Measurements from ENCODE around the gene LARGE1.

Gene LARGE1

DNA sequence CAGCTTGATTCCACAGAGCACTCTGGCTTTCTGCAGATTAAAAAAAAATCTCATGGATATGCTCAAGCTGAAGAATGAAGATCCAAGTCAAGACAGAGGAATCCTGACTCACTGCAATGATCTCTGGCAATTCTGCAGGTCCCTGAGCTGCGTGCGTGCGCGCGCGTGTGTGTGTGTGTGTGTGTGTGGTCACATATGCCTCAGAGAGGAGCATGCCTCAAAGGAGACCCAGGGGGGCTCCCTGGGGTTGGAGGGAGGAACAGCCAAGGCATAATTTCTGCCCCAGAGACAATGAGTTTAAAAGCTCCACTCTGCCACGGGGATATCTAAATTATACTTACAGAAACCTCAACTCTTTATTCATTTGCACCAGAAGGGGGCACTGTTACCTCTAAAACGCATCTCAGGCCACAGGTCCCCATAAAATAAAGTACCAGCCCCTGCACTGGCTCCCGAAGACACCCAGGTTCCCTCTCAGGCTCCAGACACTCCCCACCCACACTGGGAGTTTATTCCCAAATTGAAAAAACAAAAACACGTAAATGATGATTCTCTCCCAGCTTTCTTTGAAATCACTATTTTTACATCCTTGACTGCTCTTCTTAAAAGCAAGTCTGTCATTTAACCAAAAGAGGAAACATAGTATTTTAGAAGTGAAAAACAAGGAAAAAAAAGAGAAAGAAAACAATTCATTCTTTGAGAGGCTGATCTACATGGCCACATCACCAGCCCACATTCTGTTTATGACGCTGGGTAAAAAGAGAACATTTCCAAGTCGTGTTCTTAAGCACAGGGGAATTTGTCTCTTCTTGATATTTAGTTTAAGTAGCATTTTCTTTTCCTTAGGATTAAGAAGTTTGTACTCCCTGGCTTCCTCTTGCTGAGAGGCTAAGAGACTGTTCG lies 401.0 kb downstream of the LARGE1 start:
- no peak for DNase-seq

DNA sequence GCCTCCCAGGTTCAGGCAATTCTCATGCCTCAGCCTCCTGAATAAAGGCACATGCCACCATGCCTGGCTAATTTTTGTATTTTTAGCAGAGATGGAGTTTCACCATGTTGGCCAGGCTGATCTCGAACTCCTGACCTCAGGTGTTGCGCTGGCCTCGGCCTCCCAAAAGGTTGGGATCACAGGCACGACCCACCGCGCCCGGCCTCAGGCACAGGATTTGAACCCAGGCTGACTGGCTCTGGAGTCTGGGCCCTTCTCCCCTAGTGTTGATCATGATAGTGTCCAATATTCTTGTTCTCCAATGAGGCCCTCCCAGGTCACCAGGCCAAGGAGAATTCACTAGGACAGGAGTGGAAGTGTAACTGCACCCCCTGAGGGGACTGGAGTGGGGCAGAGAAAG lies 401.9 kb downstream of the LARGE1 start:
- no peak for DNase-seq

DNA sequence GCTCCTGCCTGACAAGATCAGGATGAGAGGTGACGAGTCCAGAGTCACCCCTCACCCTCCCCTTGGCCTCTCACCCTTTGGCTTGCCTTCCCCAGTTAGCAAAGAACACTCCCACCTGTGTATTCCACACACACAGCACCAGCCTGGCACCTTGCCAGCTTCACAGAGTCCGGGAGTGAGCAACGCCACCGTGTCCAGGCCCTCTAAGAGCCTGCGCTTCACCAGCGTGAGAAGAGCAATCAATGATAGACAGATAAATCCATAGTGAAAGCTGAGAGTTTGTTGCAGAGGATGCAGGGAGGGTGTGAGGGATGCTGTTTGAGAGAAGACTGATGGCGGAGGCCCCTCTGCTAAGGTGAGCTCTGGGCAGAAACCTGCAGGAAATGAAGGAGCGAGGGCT lies 404.5 kb downstream of the LARGE1 start:
- no peak for DNase-seq

DNA sequence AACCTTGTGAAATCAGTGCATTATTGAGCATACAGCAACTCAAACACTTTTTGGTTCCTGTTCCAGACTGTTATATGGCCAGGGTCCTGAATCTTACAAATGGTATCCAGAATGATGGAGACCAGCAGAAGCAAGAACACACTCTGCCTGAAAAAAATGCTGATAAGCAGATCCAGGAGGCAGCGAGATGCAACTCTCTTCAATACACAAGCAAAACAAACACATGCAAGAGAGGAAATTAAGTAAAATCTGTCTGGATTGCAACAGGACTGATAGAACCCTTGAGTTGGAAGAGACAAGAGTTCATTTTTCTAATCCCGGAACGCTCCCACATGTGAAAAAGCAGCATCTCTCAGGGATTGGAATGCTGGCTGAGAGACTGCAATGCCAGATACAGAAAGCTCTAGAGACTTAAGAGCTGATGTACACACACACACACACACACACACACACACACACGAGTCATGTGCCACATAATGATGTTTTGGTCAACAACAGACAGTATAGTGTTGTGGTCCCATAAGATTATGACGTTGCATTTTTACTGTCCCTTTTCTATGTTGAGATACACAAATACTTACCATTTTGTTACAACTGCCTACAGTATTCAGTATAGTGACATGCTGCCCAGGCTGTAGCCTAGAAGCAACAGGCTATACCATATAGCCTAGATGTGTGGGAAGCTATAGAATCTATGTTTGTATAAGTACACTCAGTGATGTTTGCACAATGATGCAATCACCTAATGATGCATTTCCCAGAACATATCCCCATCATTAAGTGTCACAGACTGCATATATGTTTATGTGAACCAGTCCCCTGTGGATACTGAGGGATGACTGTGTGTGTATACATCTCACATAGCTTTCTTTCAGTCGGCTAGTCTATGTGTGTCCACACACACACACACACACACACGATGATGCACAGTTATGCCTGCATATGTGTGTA lies 406.6 kb downstream of the LARGE1 start:
- DNase-seq, result no peak

DNA sequence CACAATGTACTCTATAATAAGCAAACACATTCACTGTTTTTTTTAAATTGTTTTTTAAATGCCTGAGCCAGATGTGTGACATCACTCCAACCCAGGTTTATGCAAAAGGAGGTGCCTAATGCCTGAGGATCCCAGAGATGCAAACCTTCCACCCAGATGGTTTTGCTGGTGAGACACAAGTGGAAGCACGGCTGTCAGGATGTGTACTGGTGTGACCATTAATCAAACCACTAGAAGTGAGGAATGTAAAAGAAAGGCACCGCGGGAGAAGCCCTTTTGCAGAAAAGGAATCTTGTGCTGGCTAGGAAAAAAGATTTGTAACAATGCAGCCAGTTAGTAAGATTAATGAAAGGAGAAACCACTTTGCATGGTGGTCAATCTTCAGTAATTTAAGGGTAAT lies 407.4 kb downstream of the LARGE1 start:
- DNase-seq, result no peak

DNA sequence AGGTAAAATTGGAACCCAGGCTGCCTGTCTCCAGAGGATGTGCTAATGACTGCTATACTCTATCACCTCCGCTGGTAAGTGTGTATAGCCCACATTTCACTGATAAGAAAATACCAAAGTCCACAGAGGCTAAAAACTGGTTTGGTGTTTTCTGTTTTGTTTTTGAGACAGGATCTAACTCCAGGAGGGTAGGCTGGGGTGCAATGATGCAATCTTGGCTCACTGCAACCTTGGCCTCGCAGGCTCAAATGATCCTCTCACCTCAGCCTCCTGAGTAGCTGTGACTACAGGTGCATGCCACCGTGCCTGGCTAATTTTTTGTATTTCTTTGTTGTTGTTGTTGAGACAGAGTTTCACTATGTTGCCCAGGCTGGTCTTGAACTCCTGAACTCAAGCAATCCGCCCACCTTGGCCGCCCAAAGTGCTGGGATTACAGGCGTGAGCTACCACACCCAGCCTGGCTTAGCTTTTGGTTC lies 409.8 kb downstream of the LARGE1 start:
- no peak for DNase-seq

DNA sequence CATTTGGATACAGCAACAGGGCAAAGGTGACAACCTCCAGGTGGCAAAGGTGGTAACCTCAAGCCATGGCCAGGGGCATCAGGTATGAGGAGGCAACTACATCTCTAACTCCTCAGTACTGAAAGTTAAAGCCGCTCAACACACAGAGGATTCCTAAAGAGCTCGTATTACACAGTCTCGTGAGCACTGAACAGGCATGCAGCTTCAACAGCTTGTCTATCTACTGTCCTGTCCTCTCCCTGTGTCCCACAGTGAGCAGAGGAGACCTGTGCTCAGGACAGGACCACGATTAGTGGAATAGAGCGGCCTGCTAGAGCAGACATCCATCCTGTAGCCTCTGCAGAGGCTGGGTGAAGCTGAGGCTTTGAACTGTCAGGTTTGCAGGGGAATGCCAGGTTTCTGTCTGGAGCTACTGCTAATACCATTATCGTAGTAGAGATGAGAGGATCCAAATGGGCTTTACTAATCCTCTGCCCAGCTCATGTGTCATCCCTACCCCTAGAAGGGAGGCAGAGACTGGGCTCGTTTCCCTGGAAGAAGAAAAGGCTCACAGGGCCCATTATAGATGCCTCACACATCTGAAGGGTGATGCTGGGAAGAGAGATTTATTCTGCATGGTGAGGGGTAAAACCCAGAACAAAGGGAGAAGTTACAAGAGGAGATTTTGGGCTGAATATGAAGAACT lies 415.2 kb downstream of the LARGE1 start:
- DNase-seq, result no peak

DNA sequence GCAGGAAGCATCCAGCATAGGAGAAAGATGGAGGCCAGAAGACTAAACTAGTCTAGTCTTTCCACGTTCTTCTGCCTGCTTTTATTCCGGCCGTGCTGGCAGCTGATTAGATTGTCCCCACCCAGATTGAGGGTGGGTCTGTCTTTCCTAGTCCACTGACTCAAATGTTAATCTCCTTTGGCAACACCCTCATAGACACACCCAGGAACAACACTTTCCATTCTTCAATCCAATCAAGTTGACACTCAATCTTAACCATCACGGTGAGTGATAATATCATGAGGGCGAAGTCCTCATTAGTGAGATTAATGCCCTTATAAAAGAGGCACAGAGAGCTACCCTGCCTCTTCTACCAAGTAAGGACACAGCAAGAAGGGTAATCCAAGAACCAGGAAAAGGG lies 424.2 kb downstream of the LARGE1 start:
- DNase-seq, result no peak

DNA sequence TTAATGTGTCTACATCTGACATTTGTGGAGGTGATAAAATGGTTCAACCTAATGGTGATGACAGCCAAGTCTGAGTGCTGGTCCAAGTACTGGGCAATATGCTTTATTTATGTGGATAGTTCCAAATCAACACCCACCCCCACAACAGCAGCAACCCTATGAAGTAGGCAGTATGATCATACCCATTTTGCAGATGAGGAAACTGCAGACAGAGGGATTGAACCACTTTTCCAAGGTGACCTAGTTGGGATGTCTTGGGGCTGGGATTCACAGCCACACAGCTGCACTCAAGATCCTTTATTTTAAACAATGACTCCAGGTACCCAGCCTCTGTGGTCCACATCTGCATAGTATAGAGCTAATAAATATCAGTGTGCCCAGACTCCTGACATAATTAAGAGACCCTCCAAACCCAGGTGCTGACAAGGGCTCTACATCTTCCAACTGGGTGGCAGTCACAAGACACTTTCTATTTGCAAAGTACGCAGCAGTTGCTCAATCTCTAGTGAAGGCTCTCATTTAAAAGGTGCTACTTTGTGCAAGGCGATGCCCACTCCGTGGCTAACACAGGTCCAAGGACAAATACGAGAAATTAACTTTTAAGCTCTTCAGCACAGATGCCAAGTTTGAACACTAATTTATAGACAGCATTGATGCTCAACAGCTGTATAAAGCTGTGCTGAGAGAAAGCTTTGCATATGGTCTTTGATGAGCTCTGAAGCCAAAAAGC lies 426.6 kb downstream of the LARGE1 start:
- no peak for DNase-seq

DNA sequence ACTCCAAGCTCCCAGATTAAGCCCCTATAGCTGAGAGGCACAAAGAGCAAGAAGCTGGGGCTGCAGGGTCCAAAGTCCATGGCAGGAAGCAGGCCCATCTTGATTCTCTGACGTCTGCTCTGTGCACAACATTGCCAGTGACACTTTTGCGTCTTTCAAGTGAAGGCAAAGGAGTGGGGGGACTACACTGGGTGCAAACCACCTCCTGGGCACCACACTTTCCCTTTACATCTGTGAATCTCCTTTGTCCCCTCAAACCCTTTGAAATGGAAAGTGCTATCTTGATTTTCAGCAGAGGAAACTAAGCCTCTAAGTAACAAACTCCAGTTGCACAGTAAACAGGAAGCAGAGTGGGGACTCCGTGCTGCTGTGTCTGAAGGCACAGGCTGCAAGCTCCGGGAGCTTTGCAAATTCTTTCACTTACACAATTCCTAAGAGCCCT lies 428.0 kb downstream of the LARGE1 start:
- DNase-seq, result no peak

DNA sequence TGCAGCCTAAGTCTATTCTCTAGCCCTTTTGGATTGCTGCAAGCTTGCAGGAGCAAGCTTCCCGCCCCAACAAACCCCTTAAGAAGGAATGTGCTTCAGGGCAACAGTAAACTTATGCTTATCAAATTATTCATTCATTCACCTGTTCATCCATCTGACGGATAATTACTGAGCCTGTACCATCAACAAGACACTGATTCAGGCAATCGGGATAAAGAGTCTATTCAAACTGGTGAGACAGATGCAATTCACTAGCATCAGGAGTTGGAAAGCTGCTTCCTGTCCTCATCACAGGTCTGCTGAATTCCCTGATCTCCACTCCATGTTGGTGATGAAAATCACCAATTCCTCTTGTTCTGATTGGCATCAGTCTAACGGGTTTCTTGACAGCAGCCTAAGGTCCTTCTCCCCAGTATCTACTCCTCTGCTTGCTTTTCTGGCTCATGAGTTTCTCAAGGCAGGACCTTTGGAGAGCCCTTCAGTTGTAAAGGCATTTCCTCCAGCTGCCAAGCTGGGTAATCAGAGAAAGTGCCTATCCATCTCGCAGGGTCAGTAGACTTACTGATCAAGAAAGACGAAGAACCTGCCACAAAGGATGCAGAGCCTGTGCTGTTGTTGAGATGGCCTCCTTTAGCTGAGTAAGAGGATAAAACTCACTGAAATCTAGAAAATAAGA lies 433.1 kb downstream of the LARGE1 start:
- no peak for DNase-seq

DNA sequence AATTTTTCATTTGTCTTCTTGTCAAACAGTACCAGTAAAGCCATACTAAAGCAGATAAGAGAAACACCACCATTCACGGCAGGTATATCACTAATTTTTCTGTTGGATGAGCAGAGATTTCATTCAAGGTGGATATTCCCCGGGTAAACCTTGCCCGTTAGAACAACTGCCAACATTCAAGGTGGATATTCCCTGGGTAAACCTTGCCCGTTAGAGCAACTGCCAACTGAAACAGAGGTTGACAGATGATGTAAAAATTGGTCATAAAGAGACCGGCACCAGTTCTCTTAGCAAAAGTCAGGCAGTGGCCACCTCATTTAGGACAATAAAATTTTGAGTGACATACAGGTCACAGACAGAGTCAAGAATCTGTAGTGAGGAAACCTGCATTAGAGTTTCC lies 438.7 kb downstream of the LARGE1 start:
- DNase-seq, result no peak

DNA sequence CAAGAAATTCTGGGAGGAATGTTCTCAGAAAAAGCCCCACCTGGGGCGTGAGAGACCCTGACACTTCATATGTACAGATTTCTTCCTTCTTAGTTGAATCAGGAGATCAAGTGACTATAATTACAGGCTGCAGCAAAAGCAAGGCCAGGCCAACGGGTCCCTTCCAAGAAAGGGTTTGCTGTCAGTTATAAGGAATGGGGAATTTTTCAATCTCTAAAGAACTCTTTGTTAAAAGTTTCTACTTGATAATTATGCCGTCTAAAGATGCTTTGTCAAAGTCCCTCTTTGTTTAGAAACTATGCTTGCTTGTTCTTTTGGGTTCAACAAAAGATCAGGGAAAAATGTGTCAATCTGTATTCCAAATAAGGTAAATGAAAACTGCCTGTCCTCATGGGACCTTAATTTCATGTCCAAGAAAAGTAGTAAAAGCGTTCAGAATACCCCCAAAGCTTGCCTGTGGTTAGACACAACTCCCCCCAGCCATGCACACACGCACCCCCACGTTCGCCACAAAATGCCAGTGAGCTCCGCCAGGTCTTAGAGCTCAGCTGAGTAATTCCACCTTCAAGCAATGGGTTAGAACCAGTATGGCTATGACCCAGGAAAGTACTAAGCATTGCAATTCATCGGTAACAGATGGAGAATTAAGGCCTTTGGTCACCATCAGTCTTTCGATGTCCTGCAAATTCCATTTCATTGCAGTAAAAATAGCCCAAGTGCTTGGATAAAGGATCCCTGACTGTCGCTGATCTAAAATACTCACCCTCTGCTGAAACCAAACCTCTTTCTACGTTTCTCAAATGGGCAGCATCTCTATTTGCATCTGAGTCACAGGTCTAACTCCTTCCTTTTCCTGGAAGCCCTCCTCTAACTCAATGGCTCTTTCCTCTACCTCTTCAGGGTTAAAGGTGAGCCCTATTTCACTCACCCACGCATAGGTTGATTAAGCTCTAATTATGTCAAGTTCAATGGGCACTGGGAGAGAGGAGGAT lies 442.9 kb downstream of the LARGE1 start:
- no peak for DNase-seq

DNA sequence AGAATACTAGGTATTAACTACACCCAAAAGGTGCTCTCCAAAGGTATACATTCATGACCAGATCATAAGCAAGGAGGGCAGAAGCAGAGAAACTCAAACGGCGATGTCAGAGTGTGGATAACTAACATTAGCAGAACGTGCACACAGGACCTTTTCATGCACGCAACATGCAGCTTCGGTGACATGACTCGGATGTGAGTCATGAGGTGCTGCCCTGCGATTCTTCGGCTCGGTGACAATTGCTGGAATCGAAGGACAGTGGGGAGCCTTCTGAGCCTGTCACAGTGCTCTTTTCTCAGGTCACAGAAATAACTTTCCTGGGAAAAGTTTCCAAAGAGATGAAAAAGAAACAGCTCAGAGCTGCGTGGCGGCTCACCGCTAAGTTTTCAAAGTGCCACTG lies 443.6 kb downstream of the LARGE1 start:
- no peak for DNase-seq

DNA sequence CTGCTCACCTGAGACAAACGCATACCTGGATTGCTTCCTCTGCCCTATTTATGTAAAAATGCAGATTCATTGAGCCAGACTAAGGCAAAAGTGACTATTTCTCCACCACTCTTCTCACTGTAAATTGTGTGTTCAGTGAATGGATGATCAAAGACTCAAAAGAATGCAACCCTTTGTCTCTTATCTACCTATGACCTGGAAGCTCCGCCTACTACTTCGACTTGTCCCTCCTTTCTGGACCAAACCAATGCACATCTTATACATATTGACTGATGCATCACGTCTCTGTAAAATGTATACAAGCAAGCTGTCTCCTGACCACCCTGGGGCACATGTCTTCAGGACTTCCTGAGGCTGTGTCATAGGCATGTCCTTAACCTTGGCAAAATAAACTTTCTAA lies 444.1 kb downstream of the LARGE1 start:
- no peak for DNase-seq

DNA sequence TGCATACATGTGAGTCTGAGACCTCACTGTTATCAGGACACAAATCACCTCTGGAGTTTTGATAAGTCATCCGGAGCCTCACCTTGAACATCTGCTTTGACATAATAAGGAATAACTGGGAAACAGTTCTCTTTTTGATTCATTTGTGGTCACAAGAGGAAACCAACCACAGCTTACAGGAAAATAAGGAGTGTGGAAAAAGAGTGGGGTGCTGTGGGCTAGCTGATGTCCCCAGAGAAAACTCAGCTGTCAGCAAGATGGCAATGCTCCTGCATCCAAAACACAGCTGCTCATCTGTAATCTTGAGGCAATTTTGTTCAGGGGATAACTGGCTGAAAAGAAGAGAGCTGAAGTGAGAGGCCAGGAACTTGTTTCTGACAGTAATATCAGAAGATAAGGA lies 445.7 kb downstream of the LARGE1 start:
- DNase-seq, result no peak

DNA sequence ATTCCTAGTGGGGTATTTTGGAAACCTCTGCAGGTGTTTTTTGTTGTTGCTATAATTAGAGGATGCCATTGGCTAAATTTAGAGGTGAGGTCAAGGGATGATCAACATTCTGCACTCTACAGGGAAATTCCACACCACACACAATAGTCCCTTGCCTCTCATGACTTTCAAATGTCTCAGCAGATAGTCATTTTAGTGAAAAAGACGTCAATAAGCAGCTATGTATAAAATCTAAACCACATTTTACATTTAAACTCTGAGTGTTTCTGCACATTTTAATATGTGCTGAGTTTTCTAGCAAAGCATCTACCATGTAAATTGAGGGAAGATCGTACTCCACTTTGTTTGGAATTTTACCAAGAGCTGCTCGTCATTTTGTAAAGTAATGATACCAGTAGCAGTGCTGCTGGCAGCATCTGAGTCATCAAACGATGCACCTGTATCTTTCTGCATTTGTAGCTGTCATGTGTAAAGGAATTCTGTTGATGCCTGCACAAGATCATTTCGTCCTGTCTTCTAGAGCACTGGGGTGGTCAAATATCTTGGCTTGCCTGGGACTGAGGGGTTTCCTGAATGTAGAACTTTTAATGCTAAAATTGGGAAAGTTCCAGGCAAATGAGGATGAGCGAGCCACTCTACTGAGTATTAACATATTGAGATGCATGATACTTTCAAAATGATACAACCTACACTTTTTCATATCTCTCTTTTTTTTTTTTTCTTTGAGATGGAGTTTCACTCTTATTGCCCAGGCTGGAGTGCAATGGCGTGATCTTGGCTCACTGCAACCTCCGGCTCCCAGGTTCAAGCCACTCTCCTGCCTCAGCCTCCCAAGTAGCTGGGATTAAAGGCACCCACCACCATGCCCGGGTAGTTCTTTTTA lies 447.6 kb downstream of the LARGE1 start:
- DNase-seq, result no peak

DNA sequence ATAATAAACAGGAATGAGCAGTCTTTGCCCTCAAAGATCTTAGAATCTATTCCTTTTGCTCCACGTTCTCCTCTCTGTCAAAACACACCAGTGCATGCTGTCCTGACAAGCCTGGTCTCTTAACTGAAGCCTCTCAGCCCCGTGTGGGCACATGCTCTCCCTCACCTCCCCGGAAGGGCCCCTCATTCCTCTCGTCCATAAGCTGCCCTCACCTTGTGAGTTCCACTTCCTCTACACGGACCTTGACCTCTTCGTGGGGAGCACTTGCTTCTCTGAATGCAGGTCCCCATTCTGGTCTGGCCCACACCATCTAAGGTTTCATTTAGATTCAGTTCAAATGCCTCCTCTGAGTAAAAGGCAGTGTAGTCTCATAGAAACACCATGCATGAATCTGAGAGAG lies 449.8 kb downstream of the LARGE1 start:
- DNase-seq, result no peak

DNA sequence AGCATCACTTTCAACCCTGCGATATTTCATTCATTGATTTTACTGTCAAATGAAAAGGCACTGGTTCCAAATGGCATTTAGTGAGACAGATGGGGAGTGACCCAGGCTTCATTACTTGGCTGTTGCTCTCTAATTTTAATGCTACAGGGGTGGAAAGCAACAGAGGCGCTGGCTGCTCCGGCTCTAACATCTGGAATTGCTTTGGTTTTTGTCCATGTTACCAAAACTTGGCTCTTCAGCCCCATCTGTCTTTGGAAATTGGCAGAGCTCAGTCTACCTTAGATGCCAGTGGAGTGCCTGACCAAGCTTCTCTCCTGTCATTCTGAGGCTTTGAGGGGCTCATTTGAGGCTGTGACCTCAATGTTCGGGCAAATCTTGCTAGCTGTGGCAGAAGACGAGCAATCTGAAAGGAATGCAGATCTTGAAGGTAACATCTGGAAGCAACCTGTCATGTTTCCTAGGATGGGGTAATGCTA lies 452.6 kb downstream of the LARGE1 start:
- DNase-seq, result no peak

Data from effector CD4-positive, alpha-beta T cell (primary cell).